CD8-positive, alpha-beta memory T cell (primary cell): ENCODE results near the gene TRAP1. TPM values are rescaled to one million over a fixed set of nuclear protein-coding genes. Genes with fewer than 3 reads are reported as not detected.
A peak's percentile ranks its signal among the peaks of the same experiment; 100 is the strongest.

Experiments used
- CTCF ChIA-PET: fragments of 350-600 bp; sonication (Branson Sonifier 250); formaldehyde crosslinking; loops from one replicate; lab custom pipeline; 2021; ENCODE audit warnings: antibody characterized with exemption; lab: Charles Lee
- POLR2A ChIA-PET: fragments of 350-600 bp; sonication (Branson Sonifier 250); formaldehyde crosslinking; loops from one replicate; lab custom pipeline; 2021; ENCODE audit warnings: antibody characterized with exemption; lab: Charles Lee
- DNase-seq, 5 donors: peaks; one replicate each; pipeline versions ENCODE4 v3.0.0 to v3.0.0-alpha.2; 2020 to 2022; ENCODE audit warnings: mixed read lengths in 1 of 5
- H3K27ac ChIP-seq: one replicate; pipeline ENCODE4 v1.7.0; 2013; ENCODE audit warnings: low read depth, mild to moderate bottlenecking, low read length, moderate library complexity
- H3K27me3 ChIP-seq: 2 replicates; pipeline ENCODE4 v1.7.0; 2013; ENCODE audit warnings: low read length, mild to moderate bottlenecking; ENCODE audit not compliant: insufficient read depth, poor library complexity, severe bottlenecking
- H3K36me3 ChIP-seq: 2 replicates; pipeline ENCODE4 v1.7.0; 2013; ENCODE audit warnings: mild to moderate bottlenecking, low read length, moderate library complexity; ENCODE audit not compliant: insufficient read depth
- H3K4me1 ChIP-seq: 2 replicates; pipeline ENCODE4 v1.7.0; 2013; ENCODE audit warnings: mild to moderate bottlenecking, low read length, moderate library complexity; ENCODE audit not compliant: insufficient read depth
- H3K4me3 ChIP-seq: 2 replicates; pipeline ENCODE4 v1.7.0; 2013; ENCODE audit warnings: mild to moderate bottlenecking, low read length
- H3K9me3 ChIP-seq: 2 replicates; pipeline ENCODE4 v1.7.0; 2013; ENCODE audit warnings: mild to moderate bottlenecking, low read length
- H3K27ac Mint-ChIP-seq, 8 donors: one replicate each; pipeline ENCODE4 v1.8.0; 2020 to 2021; ENCODE audit warnings: mixed read lengths in 8 of 8, mild to moderate bottlenecking in 6 of 8, inconsistent platforms in 3 of 8, moderate library complexity in 3 of 8
- H3K27me3 Mint-ChIP-seq, 2 donors: one replicate each; pipeline ENCODE4 v1.8.0; 2020 to 2021; ENCODE audit warnings: mixed read lengths in 2 of 2, mild to moderate bottlenecking in 1 of 2, moderate library complexity in 1 of 2
- H3K36me3 Mint-ChIP-seq, 3 donors: one replicate each; pipeline ENCODE4 v1.8.0; 2020 to 2021; ENCODE audit warnings: mixed read lengths in 3 of 3, inconsistent platforms in 1 of 3, mild to moderate bottlenecking in 1 of 3
- H3K4me1 Mint-ChIP-seq, 3 donors: one replicate each; pipeline ENCODE4 v1.8.0; 2020 to 2021; ENCODE audit warnings: mixed read lengths in 3 of 3, inconsistent platforms in 1 of 3, mild to moderate bottlenecking in 1 of 3
- H3K4me3 Mint-ChIP-seq, 7 donors: one replicate each; pipeline ENCODE4 v1.8.0; 2020 to 2021; ENCODE audit warnings: mixed read lengths in 7 of 7, mild to moderate bottlenecking in 6 of 7, moderate library complexity in 4 of 7, inconsistent platforms in 2 of 7
- H3K9me3 Mint-ChIP-seq, 5 donors: one replicate each; pipeline ENCODE4 v1.8.0; 2020 to 2022; ENCODE audit warnings: mixed read lengths in 5 of 5, mild to moderate bottlenecking in 3 of 5, moderate library complexity in 2 of 5, inconsistent platforms in 1 of 5
- polyA plus RNA-seq: library from polyadenylated mRNA; unstranded; fragments of 300-500 nt; fragmentation: Illumina TruSeq; gene quantifications from one replicate; pipeline ENCODE4 v1.2.3, GENCODE V29; 2021
- total RNA-seq, 2 experiments: library from RNA; stranded (reverse); gene quantifications; one replicate each; pipeline ENCODE4 v1.2.3, GENCODE V29; 2021

Gene TRAP1
- total and polyA plus RNA-seq, 3 experiments from 2014 or later: 53.5 to 308 (median 283) TPM

GRCh38 chr16:3706253-3707012 is 10.9 kb downstream of the TRAP1 start:
- no peaks in the 10 kb centered on the region for H3K36me3 ChIP-seq
- Mint-ChIP-seq H3K4me3 (no peak overlapping the region), H3K36me3 (peaks cover 0 to 19% (median 5%) of the 10 kb centered on the region in 3 donors)

GRCh38 chr16:3702082-3702481 is 15.2 kb downstream of the TRAP1 start:
- Histone ChIP-seq H3K4me1 (peaks cover 6% of the 10 kb centered on the region), H3K4me3 (no peak overlapping the region), H3K27ac (no peak overlapping the region), H3K36me3 (no peaks in the 10 kb centered on the region), H3K9me3 (no peaks in the 10 kb centered on the region), H3K27me3 (no peaks in the 10 kb centered on the region)
- POLR2A ChIA-PET: no interaction called here
- Mint-ChIP-seq H3K9me3 (no peaks in the 10 kb centered on the region), H3K27me3 (no peaks in the 10 kb centered on the region), H3K4me1 (peaks cover 5 to 10% (median 10%) of the 10 kb centered on the region in 3 donors), H3K4me3 (no peak overlapping the region), H3K27ac (no peak overlapping the region), H3K36me3 (peaks cover 0 to 15% (median 4%) of the 10 kb centered on the region in 3 donors)
- CTCF ChIA-PET: no interaction called here
- no peak for DNase-seq

More at GRCh38 chr16:3706253-3707012, 10.9 kb downstream of the TRAP1 start:
- Histone ChIP-seq H3K4me1 (no peaks in the 10 kb centered on the region), H3K27me3 (no peaks in the 10 kb centered on the region), H3K4me3 (no peak overlapping the region), H3K27ac (no peak overlapping the region), H3K9me3 (no peaks in the 10 kb centered on the region)
- H3K27ac Mint-ChIP-seq: no peak overlapping the region
- no peaks in the 10 kb centered on the region for H3K9me3 Mint-ChIP-seq
- peaks cover 3 to 12% (median 8%) of the 10 kb centered on the region in 3 donors for H3K4me1 Mint-ChIP-seq
- ChIA-PET CTCF (no interaction called here), POLR2A (interaction anchor here (0.6 kb wide), 1 partner anchor 11 kb away, joined by 3 read pairs; no protein-coding TSS in a partner anchor)
- no peaks in the 10 kb centered on the region for H3K27me3 Mint-ChIP-seq
- DNase-seq: no peak

DNA sequence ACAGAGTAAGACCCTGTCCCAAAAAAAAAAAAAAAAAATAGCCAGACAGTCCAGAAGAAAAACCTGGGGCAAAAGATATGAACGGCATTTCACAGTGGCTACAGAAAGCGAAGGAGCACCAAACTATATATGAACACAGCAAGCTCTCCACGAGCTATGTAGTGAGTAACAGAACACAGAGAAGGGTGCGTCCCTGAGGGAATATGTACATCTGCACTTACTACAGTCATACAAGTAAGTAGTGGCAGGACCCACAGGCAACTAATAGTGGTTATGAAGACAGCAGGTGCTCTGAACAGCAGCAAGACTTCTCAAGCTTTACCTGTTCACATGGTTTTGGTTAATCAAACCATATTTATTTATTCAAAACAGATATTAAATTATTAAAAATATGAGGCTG is 15.8 kb downstream of the TRAP1 start:
- CTCF ChIA-PET: no interaction called here
- POLR2A ChIA-PET: no interaction called here

DNA sequence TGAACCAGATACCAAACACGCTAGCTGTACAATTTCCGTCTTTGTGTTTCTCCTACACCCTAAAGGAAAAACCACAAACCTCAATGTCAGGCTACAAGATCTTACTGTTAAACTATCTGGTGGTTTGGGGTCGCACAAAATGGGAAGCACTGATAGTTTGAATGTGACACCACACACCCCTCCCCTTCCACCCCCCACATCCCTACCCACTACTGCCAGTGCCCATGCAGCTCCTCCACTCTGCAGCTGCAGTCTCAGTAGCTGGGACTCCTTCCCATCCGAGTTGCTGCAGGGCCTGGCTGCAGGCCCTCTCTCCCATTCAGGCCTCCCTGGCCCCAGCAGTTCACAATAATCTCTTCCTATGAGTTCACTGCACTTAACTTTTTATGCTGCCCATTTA is 18.4 kb downstream of the TRAP1 start:
- Histone ChIP-seq H3K4me1 (peaks cover 6% of the 10 kb centered on the region), H3K36me3 (no peaks in the 10 kb centered on the region), H3K4me3 (no peak overlapping the region), H3K27me3 (no peaks in the 10 kb centered on the region), H3K9me3 (no peaks in the 10 kb centered on the region), H3K27ac (no peak overlapping the region)
- peak in 1 of 5 donors; percentile 18 for DNase-seq
- no peak overlapping the region for H3K4me3 Mint-ChIP-seq
- H3K27me3 Mint-ChIP-seq: no peaks in the 10 kb centered on the region
- no peak overlapping the region for H3K27ac Mint-ChIP-seq
- H3K4me1 Mint-ChIP-seq: peaks cover 4 to 10% (median 6%) of the 10 kb centered on the region in 3 donors
- peaks cover 0 to 19% (median 5%) of the 10 kb centered on the region in 3 donors for H3K36me3 Mint-ChIP-seq
- POLR2A ChIA-PET: no interaction called here
- H3K9me3 Mint-ChIP-seq: no peaks in the 10 kb centered on the region
- CTCF ChIA-PET: interaction anchor here (1.3 kb wide), 1 partner anchor 8 kb away, joined by 3 read pairs; no protein-coding TSS in a partner anchor

More for the DNA sequence above, 15.8 kb downstream of the TRAP1 start:
- no peaks in the 10 kb centered on the region for H3K9me3 Mint-ChIP-seq
- no peak overlapping the region for H3K27ac Mint-ChIP-seq
- no peak for DNase-seq
- H3K36me3 Mint-ChIP-seq: peaks cover 0 to 13% (median 4%) of the 10 kb centered on the region in 3 donors
- H3K27me3 Mint-ChIP-seq: no peaks in the 10 kb centered on the region
- H3K36me3 ChIP-seq: no peaks in the 10 kb centered on the region
- H3K4me3 Mint-ChIP-seq: no peak overlapping the region
- no peaks in the 10 kb centered on the region for H3K9me3 ChIP-seq
- peaks cover 6% of the 10 kb centered on the region for H3K4me1 ChIP-seq
- peaks cover 5 to 10% (median 10%) of the 10 kb centered on the region in 3 donors for H3K4me1 Mint-ChIP-seq
- H3K27me3 ChIP-seq: no peaks in the 10 kb centered on the region
- no peak overlapping the region for H3K4me3 ChIP-seq
- H3K27ac ChIP-seq: no peak overlapping the region

DNA sequence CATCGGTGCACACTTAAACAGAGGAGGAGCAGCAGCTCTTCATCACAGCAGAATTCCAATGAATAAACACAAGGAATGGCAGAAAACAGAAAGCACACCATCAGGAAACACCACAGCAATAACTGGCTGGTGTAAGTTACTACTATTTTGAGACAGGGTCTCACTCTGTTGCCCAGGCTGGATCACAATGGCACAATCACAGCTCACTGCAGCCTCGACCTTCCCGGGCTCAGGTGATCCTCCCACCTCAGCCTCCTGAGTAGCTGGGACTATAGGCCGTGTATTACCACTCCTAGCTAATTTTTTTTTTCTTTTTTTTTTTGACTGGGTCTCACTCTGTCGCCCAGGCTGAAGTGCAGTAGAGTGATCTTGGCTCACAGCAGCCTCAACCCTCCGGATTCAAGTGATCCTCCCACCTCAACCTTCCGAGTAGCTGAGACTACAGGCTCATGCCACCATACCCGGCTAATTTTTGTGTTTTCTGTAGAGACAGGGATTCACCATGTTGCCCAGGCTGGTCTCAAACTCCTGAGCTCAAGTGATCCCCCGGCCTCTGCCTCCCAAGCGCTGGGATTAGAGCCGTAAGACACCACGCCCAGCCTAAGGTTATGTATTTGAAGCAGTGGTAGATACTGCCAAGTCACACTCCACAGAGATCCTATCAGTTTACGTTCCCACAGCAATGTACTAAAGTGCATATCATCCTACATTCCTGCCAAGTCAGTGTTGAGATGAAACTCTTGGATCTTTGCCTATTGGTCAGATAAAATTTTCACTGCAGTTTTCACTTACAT is 20.7 kb downstream of the TRAP1 start:
- no peak overlapping the region for H3K27ac ChIP-seq
- Mint-ChIP-seq H3K27ac (no peak overlapping the region), H3K4me3 (no peak overlapping the region), H3K36me3 (peaks cover 0 to 11% (median 5%) of the 10 kb centered on the region in 3 donors), H3K4me1 (peaks cover 6 to 10% (median 6%) of the 10 kb centered on the region in 3 donors), H3K9me3 (no peaks in the 10 kb centered on the region), H3K27me3 (no peaks in the 10 kb centered on the region)
- H3K36me3 ChIP-seq: no peaks in the 10 kb centered on the region
- ChIA-PET CTCF (interaction anchor here (1.8 kb wide), 1 partner anchor 12 kb away, joined by 4 read pairs; no protein-coding TSS in a partner anchor), POLR2A (no interaction called here)
- no peaks in the 10 kb centered on the region for H3K27me3 ChIP-seq
- no peak for DNase-seq
- no peaks in the 10 kb centered on the region for H3K9me3 ChIP-seq
- H3K4me1 ChIP-seq: peaks cover 6% of the 10 kb centered on the region
- no peak overlapping the region for H3K4me3 ChIP-seq

DNA sequence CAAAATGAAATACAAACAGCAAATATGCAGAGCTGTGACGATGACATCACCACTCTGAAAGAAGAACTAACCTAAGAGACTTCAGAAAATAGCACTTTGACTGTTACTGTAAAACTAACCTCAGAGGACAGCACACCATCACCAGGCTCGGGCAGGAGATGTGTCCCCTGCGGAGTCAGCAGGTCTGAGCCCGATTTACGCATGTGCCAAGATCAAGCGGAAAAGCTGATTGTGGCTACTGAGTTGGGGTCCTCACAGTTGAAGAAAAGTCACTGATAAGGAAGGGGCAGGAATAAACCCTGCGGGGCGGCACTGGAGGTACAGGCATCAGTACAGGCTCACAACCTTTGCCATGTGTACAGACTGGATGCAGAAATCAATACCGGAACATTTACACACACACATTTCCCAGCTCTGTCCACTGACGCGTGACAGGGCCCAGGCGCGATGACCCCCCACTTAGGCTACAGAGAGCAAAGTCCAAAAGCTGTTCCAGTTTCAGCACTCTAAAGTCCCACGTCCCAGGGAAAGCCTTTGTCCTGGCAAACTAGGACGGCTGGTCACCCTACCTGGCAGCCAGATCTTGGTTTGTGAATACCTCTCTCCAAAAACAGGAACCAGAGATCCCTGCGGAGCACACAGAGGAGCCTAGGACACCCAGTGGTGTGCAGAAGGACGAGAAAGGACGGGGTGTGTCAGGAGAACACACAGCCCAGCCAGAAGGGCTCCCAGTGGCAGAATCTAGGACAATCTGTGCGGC is 21.5 kb downstream of the TRAP1 start:
- Mint-ChIP-seq H3K36me3 (peaks cover 0 to 9% (median 4%) of the 10 kb centered on the region in 3 donors), H3K9me3 (no peaks in the 10 kb centered on the region), H3K27ac (peak overlapping the region in 1 of 8 donors; percentile 23), H3K27me3 (no peaks in the 10 kb centered on the region), H3K4me1 (peaks cover 7 to 11% (median 7%) of the 10 kb centered on the region in 3 donors), H3K4me3 (no peak overlapping the region)
- POLR2A ChIA-PET: interaction anchor here (0.7 kb wide), 1 partner anchor 10 kb away, joined by 3 read pairs; no protein-coding TSS in a partner anchor
- CTCF ChIA-PET: interaction anchor here (0.7 to 1.8 kb wide), 2 partner anchors 11 to 179 kb away, joined by 3 to 4 read pairs; no protein-coding TSS in a partner anchor
- H3K27ac ChIP-seq: no peak overlapping the region
- peaks cover 8% of the 10 kb centered on the region for H3K4me1 ChIP-seq
- DNase-seq: no peak
- no peaks in the 10 kb centered on the region for H3K9me3 ChIP-seq
- H3K4me3 ChIP-seq: no peak overlapping the region
- no peaks in the 10 kb centered on the region for H3K36me3 ChIP-seq
- no peaks in the 10 kb centered on the region for H3K27me3 ChIP-seq

GRCh38 chr16:3694051-3694450 is 23.3 kb downstream of the TRAP1 start:
- H3K36me3 Mint-ChIP-seq: peaks cover 0 to 10% (median 7%) of the 10 kb centered on the region in 3 donors
- H3K4me3 ChIP-seq: no peak overlapping the region
- peaks cover 12% of the 10 kb centered on the region for H3K4me1 ChIP-seq
- H3K27ac Mint-ChIP-seq: peak overlapping the region in 1 of 8 donors; percentile 94
- no peaks in the 10 kb centered on the region for H3K9me3 ChIP-seq
- no peaks in the 10 kb centered on the region for H3K27me3 Mint-ChIP-seq
- ChIA-PET CTCF (no interaction called here), POLR2A (no interaction called here)
- no peak overlapping the region for H3K4me3 Mint-ChIP-seq
- no peaks in the 10 kb centered on the region for H3K27me3 ChIP-seq
- DNase-seq: no peak
- no peak overlapping the region for H3K27ac ChIP-seq
- no peaks in the 10 kb centered on the region for H3K36me3 ChIP-seq
- H3K9me3 Mint-ChIP-seq: no peaks in the 10 kb centered on the region
- peaks cover 12 to 17% (median 12%) of the 10 kb centered on the region in 3 donors for H3K4me1 Mint-ChIP-seq
